SU-DHL-6 (cell line): ENCODE data around the gene ANKRD34A.
A peak's percentile ranks its signal among the peaks of the same experiment; 100 is the strongest.

Experiments used
- H2AFZ ChIP-seq: fragments of 200-600 bp; sonication (generic); 2 replicates; pipeline ENCODE4 v1.6.1; 2014; ENCODE audit warnings: low read depth, mild to moderate bottlenecking, moderate library complexity, mixed read lengths, antibody characterized with exemption, low read length; ENCODE audit not compliant: severe bottlenecking
- H3F3A ChIP-seq: fragments of 200-600 bp; shearing (Covaris generic); 2 replicates; pipeline ENCODE4 v1.6.0; 2016; ENCODE audit warnings: antibody characterized with exemption, mild to moderate bottlenecking; ENCODE audit not compliant: insufficient read depth
- H3K27ac ChIP-seq: fragments of 200-600 bp; sonication (generic); 2 replicates; pipeline ENCODE4 v1.5.1; 2016; ENCODE audit warnings: low read depth, mild to moderate bottlenecking, low read length, moderate library complexity, mixed read lengths
- H3K27me3 ChIP-seq: fragments of 200-600 bp; sonication (generic), shearing (Covaris generic); 2 replicates; pipeline ENCODE4 v1.6.0; 2014; ENCODE audit warnings: mild to moderate bottlenecking, low read length
- H3K36me3 ChIP-seq: fragments of 200-600 bp; sonication (generic); 2 replicates; pipeline ENCODE4 v1.6.1; 2014; ENCODE audit warnings: mild to moderate bottlenecking, low read length, mixed read lengths
- H3K4me2 ChIP-seq: fragments of 300-600, 200-600 bp; shearing (Covaris generic), sonication (generic); 2 replicates; pipeline ENCODE4 v1.6.0; 2014; ENCODE audit warnings: low read length, low read depth, mild to moderate bottlenecking; ENCODE audit not compliant: poor library complexity, severe bottlenecking
- H3K4me3 ChIP-seq: fragments of 200-600 bp; sonication (generic); 2 replicates; pipeline ENCODE4 v1.5.1; 2014; ENCODE audit warnings: antibody characterized with exemption, low read length, mild to moderate bottlenecking, mixed read lengths; ENCODE audit not compliant: insufficient read depth, poor library complexity, severe bottlenecking
- H3K79me2 ChIP-seq: fragments of 200-600 bp; sonication (generic); 2 replicates; pipeline ENCODE4 v1.6.1; 2014; ENCODE audit warnings: mild to moderate bottlenecking, low read length, moderate library complexity; ENCODE audit not compliant: insufficient read depth
- H3K9ac ChIP-seq: fragments of 200-600 bp; sonication (generic); 2 replicates; pipeline ENCODE4 v1.7.0; 2014; ENCODE audit warnings: mild to moderate bottlenecking, low read length
- H3K9me2 ChIP-seq: fragments of 200-600 bp; sonication (generic); replicated peaks from 2 replicates; pipeline ENCODE4 v1.6.1; 2014; ENCODE audit warnings: low read length; ENCODE audit not compliant: insufficient read depth
- H3K9me3 ChIP-seq: fragments of 200-600 bp; sonication (generic); 2 replicates; pipeline ENCODE4 v1.6.1; 2014; ENCODE audit warnings: low read length, mixed read lengths; ENCODE audit not compliant: insufficient read depth
- H4K20me1 ChIP-seq: fragments of 200-600 bp; sonication (generic); 2 replicates; pipeline ENCODE4 v1.6.1; 2014; ENCODE audit warnings: low read depth, mild to moderate bottlenecking, antibody characterized with exemption, low read length, moderate library complexity, mixed read lengths
- EZH2phosphoT487 ChIP-seq: fragments of 200-600 bp; sonication (generic), shearing (Covaris generic); conservative IDR thresholded peaks from 2 replicates; pipeline ENCODE4 v1.6.1; 2018; ENCODE audit warnings: mild to moderate bottlenecking, antibody characterized with exemption, low read length, moderate library complexity, mixed read lengths
- TF ChIP-seq, protein P1 (sequence below): fragments of 200-600 bp; sonication (generic); IDR thresholded peaks from one replicate; pipeline ENCODE4 v1.5.1; 2017; ENCODE audit warnings: antibody characterized with exemption, mild to moderate bottlenecking, low read length, moderate library complexity; ENCODE audit not compliant: insufficient read depth, poor library complexity, severe bottlenecking

The ANKRD34A gene

DNA sequence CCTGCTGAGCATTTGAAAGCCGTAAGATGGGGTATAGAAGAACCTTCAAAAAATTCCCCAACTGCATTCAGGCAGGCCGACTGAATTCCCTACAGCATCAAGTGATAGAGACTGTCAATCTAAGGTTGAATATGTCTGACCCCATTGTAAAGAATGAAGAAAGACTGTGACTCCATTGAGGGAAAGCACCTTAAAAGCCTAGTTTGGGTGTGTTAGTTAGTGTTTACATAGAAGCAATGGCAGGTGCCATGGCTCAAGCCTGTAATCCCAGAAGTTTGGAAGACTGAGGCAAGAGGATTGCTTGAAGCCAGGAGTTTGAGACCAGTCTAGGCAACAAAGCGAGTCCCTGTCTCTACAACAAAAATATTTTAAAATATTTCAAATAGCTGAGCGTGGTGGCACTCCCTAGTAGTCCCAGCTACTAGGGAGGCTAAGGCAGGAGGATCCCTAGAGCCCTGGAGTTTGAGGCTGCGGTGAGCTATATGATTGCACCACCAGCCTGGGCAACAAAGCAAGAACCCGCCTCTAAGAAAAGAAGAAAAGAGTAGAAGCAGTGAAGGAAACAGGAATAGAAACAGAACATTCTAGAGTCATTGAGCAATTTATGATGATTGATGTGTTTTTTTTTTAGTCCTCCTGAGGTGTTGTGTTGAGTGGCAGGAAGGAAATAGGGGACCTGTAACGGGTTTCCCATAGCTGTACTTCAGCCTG is 15.5 kb upstream of the ANKRD34A start:
- no peaks in the 10 kb centered on the region for H3K27me3 ChIP-seq
- H3K9ac ChIP-seq = peak overlapping the region; percentile 29; the same call in 1 of the 2 replicates
- peak overlapping the region; percentile 28 for H3K4me2 ChIP-seq
- H3K9me2 ChIP-seq = no peaks in the 10 kb centered on the region
- no peak for TF ChIP-seq EZH2phosphoT487
- TF ChIP-seq, protein P1, sequence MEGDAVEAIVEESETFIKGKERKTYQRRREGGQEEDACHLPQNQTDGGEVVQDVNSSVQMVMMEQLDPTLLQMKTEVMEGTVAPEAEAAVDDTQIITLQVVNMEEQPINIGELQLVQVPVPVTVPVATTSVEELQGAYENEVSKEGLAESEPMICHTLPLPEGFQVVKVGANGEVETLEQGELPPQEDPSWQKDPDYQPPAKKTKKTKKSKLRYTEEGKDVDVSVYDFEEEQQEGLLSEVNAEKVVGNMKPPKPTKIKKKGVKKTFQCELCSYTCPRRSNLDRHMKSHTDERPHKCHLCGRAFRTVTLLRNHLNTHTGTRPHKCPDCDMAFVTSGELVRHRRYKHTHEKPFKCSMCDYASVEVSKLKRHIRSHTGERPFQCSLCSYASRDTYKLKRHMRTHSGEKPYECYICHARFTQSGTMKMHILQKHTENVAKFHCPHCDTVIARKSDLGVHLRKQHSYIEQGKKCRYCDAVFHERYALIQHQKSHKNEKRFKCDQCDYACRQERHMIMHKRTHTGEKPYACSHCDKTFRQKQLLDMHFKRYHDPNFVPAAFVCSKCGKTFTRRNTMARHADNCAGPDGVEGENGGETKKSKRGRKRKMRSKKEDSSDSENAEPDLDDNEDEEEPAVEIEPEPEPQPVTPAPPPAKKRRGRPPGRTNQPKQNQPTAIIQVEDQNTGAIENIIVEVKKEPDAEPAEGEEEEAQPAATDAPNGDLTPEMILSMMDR = no peak
- 0 out of 2 replicates have a peak, but pooled peaks cover 3% of the 10 kb centered on the region for H3F3A ChIP-seq
- H3K27ac ChIP-seq = peak overlapping the region; percentile 48
- no peaks in the 10 kb centered on the region for H3K79me2 ChIP-seq
- peak overlapping the region; percentile 22 for H2AFZ ChIP-seq
- no peaks in the 10 kb centered on the region for H3K9me3 ChIP-seq
- H4K20me1 ChIP-seq = no peaks in the 10 kb centered on the region
- peak overlapping the region; percentile 13 for H3K4me3 ChIP-seq
- no peaks in the 10 kb centered on the region for H3K36me3 ChIP-seq

DNA sequence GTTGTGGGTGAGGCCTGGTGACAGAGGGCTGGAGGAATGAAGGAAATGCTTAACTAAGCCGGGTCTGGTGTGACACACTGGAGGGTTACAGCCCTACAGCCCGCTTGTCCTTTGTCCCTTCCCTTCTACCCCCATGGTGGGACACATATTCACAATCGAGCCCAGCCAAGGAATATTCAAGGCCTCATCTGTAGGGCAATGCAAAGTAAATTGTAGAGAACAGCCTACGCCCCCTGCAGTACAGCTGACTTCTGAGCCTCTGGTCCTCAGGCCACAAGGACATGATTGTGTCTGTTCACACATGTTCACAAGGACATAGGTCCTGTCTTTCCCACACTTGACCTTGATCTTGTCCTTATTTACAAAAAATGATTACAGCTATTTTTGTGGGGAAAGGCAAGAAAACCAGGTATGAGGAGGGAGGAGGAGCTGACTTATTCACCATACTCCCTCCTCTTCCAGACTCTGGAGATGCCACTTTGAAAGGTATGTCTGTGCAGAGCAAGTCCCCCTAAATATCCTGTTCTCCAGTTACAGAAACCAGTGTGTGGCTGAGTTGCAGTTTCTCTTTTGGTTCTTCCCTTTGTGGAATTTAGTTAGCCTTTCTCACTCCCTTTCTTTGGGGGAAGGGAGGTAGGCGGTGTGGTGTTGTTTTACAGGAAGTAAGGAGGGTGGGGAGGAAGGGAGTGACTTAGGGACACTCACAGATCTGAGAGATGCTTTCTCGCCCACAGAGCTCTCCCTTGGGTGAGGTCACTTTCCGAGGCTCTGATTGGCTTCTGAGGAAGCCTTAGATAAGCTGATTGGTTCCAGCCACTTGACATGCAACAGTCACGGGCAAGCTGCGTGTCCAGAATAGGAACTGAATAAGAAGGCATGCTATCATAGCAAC is 14.7 kb upstream of the ANKRD34A start:
- peak overlapping the region; percentile 22 for H2AFZ ChIP-seq
- H3K36me3 ChIP-seq = no peaks in the 10 kb centered on the region
- peak overlapping the region; percentile 66 for H3K27ac ChIP-seq
- no peaks in the 10 kb centered on the region for H4K20me1 ChIP-seq
- H3K27me3 ChIP-seq = no peaks in the 10 kb centered on the region
- TF ChIP-seq, protein P1 = no peak
- no peak for TF ChIP-seq EZH2phosphoT487
- no peaks in the 10 kb centered on the region for H3K9me3 ChIP-seq
- H3F3A ChIP-seq = 0 out of 2 replicates have a peak, but pooled peaks cover 3% of the 10 kb centered on the region
- H3K4me2 ChIP-seq = peak overlapping the region; percentile 28
- H3K4me3 ChIP-seq = no peak overlapping the region
- H3K9me2 ChIP-seq = no peaks in the 10 kb centered on the region
- H3K79me2 ChIP-seq = no peaks in the 10 kb centered on the region
- peak overlapping the region; percentile 29; the same call in 1 of the 2 replicates for H3K9ac ChIP-seq

DNA sequence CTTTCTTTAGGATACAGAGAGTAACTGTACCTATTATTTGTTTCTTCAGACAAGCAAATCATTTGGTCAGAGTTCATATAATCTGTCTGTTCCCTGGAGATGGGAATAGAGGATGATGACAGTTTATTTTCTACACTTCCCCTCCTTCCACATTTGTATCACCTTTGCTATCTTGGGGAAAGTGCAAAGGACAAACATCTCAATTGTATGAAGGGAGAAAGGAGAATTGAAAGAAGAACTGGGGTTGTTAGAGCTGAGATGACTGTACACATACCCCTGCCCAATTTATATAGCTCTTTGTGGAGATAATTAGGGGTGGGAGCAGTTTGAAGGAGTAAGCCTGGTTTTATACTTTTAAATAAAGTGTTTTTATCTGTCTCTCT is 14.1 kb upstream of the ANKRD34A start:
- Histone ChIP-seq H3K9me2 (no peaks in the 10 kb centered on the region), H3K4me3 (no peak overlapping the region), H2AFZ (no peak overlapping the region)

More for the DNA sequence above, 14.1 kb upstream of the ANKRD34A start:
- TF ChIP-seq, protein P1 = no peak
- no peak for TF ChIP-seq EZH2phosphoT487
- Histone ChIP-seq H3K36me3 (no peaks in the 10 kb centered on the region), H3F3A (0 out of 2 replicates have a peak, but pooled peaks cover 3% of the 10 kb centered on the region), H3K4me2 (no peak overlapping the region), H4K20me1 (no peaks in the 10 kb centered on the region), H3K79me2 (no peaks in the 10 kb centered on the region), H3K27ac (peak overlapping the region; percentile 66), H3K9ac (0 out of 2 replicates have a peak overlapping the region, but pooled peaks have one; percentile 6), H3K27me3 (no peaks in the 10 kb centered on the region), H3K9me3 (no peaks in the 10 kb centered on the region)
